OCI-LY3 (cell line): ENCODE results near the gene COL13A1.

Experiments used
- H2AFZ ChIP-seq: fragments of 200-600, 300-600 bp; shearing (Covaris generic); 2 replicates; pipeline ENCODE4 v1.6.0; 2014; ENCODE audit warnings: antibody characterized with exemption, low read depth, low read length
- H3K27ac ChIP-seq: fragments of 200-600, 300-600 bp; sonication (generic); 2 replicates; pipeline ENCODE4 v1.5.1; 2014; ENCODE audit warnings: mild to moderate bottlenecking, low read length, moderate library complexity, mixed read lengths
- H3K27me3 ChIP-seq: fragments of 200-600, 300-600 bp; sonication (generic); 2 replicates; pipeline ENCODE4 v1.6.1; 2014; ENCODE audit warnings: low read depth, low read length, mixed read lengths
- H3K36me3 ChIP-seq: fragments of 200-600, 300-600 bp; sonication (generic); replicated peaks from 2 replicates; pipeline ENCODE3; 2014; ENCODE audit warnings: low read depth, low read length, mixed read lengths
- H3K4me1 ChIP-seq: fragments of 300-600, 200-600 bp; sonication (generic); 2 replicates; pipeline ENCODE4 v1.6.1; 2014; ENCODE audit warnings: low read length, mixed read lengths
- H3K4me2 ChIP-seq: fragments of 200-600, 300-600 bp; sonication (generic); 2 replicates; pipeline ENCODE4 v1.6.1; 2014; ENCODE audit warnings: low read length, mixed read lengths
- H3K4me3 ChIP-seq: fragments of 300-600, 200-600 bp; sonication (generic); 2 replicates; pipeline ENCODE4 v1.5.1; 2014; ENCODE audit warnings: antibody characterized with exemption, mild to moderate bottlenecking, low read length, moderate library complexity
- H3K79me2 ChIP-seq: fragments of 300-600, 200-600 bp; shearing (Covaris generic); 2 replicates; pipeline ENCODE4 v1.6.1; 2014; ENCODE audit warnings: mild to moderate bottlenecking, low read length, mixed read lengths
- H3K9ac ChIP-seq: fragments of 300-600, 200-600 bp; shearing (Covaris generic); 2 replicates; pipeline ENCODE4 v1.6.0; 2014; ENCODE audit warnings: mild to moderate bottlenecking, low read length, moderate library complexity
- H3K9me3 ChIP-seq: fragments of 200-600, 300-600 bp; shearing (Covaris generic); 2 replicates; pipeline ENCODE4 v1.6.1; 2014; ENCODE audit warnings: low read length, mixed read lengths; ENCODE audit not compliant: insufficient read depth
- H4K20me1 ChIP-seq: fragments of 200-600, 300-600 bp; sonication (generic); 2 replicates; pipeline ENCODE4 v1.6.1; 2016; ENCODE audit warnings: low read length, mixed read lengths; ENCODE audit not compliant: insufficient read depth
- CTCF ChIP-seq: fragments of 200-600, 300-600 bp; sonication (generic); IDR thresholded peaks from 2 replicates; pipeline ENCODE4 v1.5.1; 2014; ENCODE audit warnings: antibody characterized with exemption, low read length, low read depth
- EZH2phosphoT487 ChIP-seq: fragments of 200-600 bp; shearing (Covaris generic); IDR thresholded peaks from 2 replicates; pipeline ENCODE4 v1.6.1; 2018; ENCODE audit warnings: antibody characterized with exemption, mixed run types, low read depth

Gene COL13A1

GRCh38 chr10:69801434-69802315, at the start of gene COL13A1:
Gene COL13A1 (plus strand): TSS chr10:69801906. CDS start chr10:69802424, 518 bp downstream.
- Histone ChIP-seq H3K9ac (no peak within 1 kb of the TSS), H3K27me3 (no peaks in the 10 kb centered on the region), H3K27ac (no peak within 1 kb of the TSS), H3K4me2 (peak within 1 kb of the TSS; percentile 52), H3K36me3 (no peaks in the 10 kb centered on the region), H4K20me1 (no peaks in the 10 kb centered on the region), H3K9me3 (no peaks in the 10 kb centered on the region), H3K4me1 (peaks cover 2% of the 10 kb centered on the region; the same call in 1 of the 2 replicates), H3K4me3 (peak within 1 kb of the TSS; percentile 40), H2AFZ (0 out of 2 replicates have a peak within 1 kb of the TSS, but pooled peaks have one; percentile 13), H3K79me2 (no peaks in the 10 kb centered on the region)
- TF ChIP-seq CTCF (no peak; the same call in 1 of the 2 replicates), EZH2phosphoT487 (no peak)

GRCh38 chr10:69752479-69752878, 49.2 kb upstream of the COL13A1 start:
- no peak overlapping the region for H3K27ac ChIP-seq
- peaks cover 6% of the 10 kb centered on the region for H3K4me1 ChIP-seq
- TF ChIP-seq EZH2phosphoT487 (no peak), CTCF (no peak)
- peaks cover 26% of the 10 kb centered on the region for H3K27me3 ChIP-seq
- no peaks in the 10 kb centered on the region for H4K20me1 ChIP-seq
- H2AFZ ChIP-seq = no peak overlapping the region
- H3K79me2 ChIP-seq = no peaks in the 10 kb centered on the region
- H3K4me2 ChIP-seq = no peak overlapping the region
- H3K36me3 ChIP-seq = no peaks in the 10 kb centered on the region
- H3K9ac ChIP-seq = no peak overlapping the region
- H3K4me3 ChIP-seq = no peak overlapping the region
- no peaks in the 10 kb centered on the region for H3K9me3 ChIP-seq

- Histone ChIP-seq H3K79me2 (no peaks in the 10 kb centered on the region), H3K4me2 (no peak overlapping the region), H3K36me3 (no peaks in the 10 kb centered on the region), H3K27ac (no peak overlapping the region), H3K9me3 (no peaks in the 10 kb centered on the region), H4K20me1 (no peaks in the 10 kb centered on the region), H3K9ac (no peak overlapping the region), H3K4me1 (no peaks in the 10 kb centered on the region), H2AFZ (no peak overlapping the region), H3K4me3 (no peak overlapping the region), H3K27me3 (peaks cover 17% of the 10 kb centered on the region; the same call in 1 of the 2 replicates)
- TF ChIP-seq EZH2phosphoT487 = no peak
- no peak for TF ChIP-seq CTCF
Measured at GRCh38 chr10:69756279-69756678, 45.4 kb upstream of the COL13A1 start.

GRCh38 chr10:69757206-69757552, 44.5 kb upstream of the COL13A1 start:
- Histone ChIP-seq H3K36me3 (no peaks in the 10 kb centered on the region), H2AFZ (no peak overlapping the region), H3K4me2 (no peak overlapping the region), H3K4me3 (no peak overlapping the region), H3K27me3 (peaks cover 16% of the 10 kb centered on the region; the same call in 1 of the 2 replicates), H3K4me1 (no peaks in the 10 kb centered on the region), H3K27ac (no peak overlapping the region), H4K20me1 (no peaks in the 10 kb centered on the region), H3K79me2 (no peaks in the 10 kb centered on the region), H3K9ac (no peak overlapping the region), H3K9me3 (no peaks in the 10 kb centered on the region)
- no peak for TF ChIP-seq CTCF
